ENCODE measurements around the gene BPIFB4. TPM values are rescaled to one million over a fixed set of nuclear protein-coding genes. Genes with fewer than 3 reads are reported as not detected.

The BPIFB4 gene
- total and polyA plus RNA-seq, 4 donors: 0.25 TPM; not detected in 3

- 76 to 83% methylated on average over 3 of the region's 3 CpGs for WGBS, 2 donors
- DNase-seq (no peak), ATAC-seq (ENCODE audit: insufficient read depth, low FRiP score) (no peak)
Observed at GRCh38 chr20:33091147-33091546, 11.7 kb downstream of the BPIFB4 start.

GRCh38 chr20:33091693-33092092, 12.2 kb downstream of the BPIFB4 start:
- H3K36me3 ChIP-seq (ENCODE audit: control insufficient read depth in 4 of 4, insufficient read depth in 4 of 4, low read length in 4 of 4): no peaks in the 10 kb centered on the region
- H3K4me1 ChIP-seq (ENCODE audit: control insufficient read depth in 5 of 5, insufficient read depth in 5 of 5, low read length in 5 of 5): no peaks in the 10 kb centered on the region
- WGBS, 2 donors: 79 to 92% methylated on average over 3 of the region's 3 CpGs
- no peaks in the 10 kb centered on the region for H3K9me3 ChIP-seq (ENCODE audit: control insufficient read depth in 4 of 4, insufficient read depth in 3 of 4, low read length in 3 of 4)
- H3K4me3 ChIP-seq: no peak overlapping the region
- no peak overlapping the region for H3K9ac ChIP-seq (ENCODE audit: insufficient read depth in 1 of 2, low read length in 2 of 2)
- ATAC-seq (ENCODE audit: insufficient read depth, low FRiP score) (no peak), DNase-seq (no peak)
- TF ChIP-seq CTCF (IDR thresholded peaks at IDR 0.05; ENCODE audit: control extremely low read depth, extremely low read depth): no peak
- no peaks in the 10 kb centered on the region for H3K27me3 ChIP-seq (ENCODE audit: control insufficient read depth in 3 of 3, insufficient read depth in 3 of 3, low read length in 2 of 3)
- no peak overlapping the region for H3K27ac ChIP-seq (ENCODE audit: low read depth in 1 of 2, low read length in 1 of 2)

More at GRCh38 chr20:33091147-33091546, 11.7 kb downstream of the BPIFB4 start:
- Histone ChIP-seq H3K36me3 (ENCODE audit: control insufficient read depth in 4 of 4, insufficient read depth in 4 of 4, low read length in 4 of 4) (no peaks in the 10 kb centered on the region), H3K4me3 (no peak overlapping the region), H3K9ac (ENCODE audit: insufficient read depth in 1 of 2, low read length in 2 of 2) (no peak overlapping the region), H3K4me1 (ENCODE audit: control insufficient read depth in 5 of 5, insufficient read depth in 5 of 5, low read length in 5 of 5) (no peaks in the 10 kb centered on the region), H3K27me3 (ENCODE audit: control insufficient read depth in 3 of 3, insufficient read depth in 3 of 3, low read length in 2 of 3) (no peaks in the 10 kb centered on the region), H3K27ac (ENCODE audit: low read depth in 1 of 2, low read length in 1 of 2) (no peak overlapping the region), H3K9me3 (ENCODE audit: control insufficient read depth in 4 of 4, insufficient read depth in 3 of 4, low read length in 3 of 4) (no peaks in the 10 kb centered on the region)
- no peak for TF ChIP-seq CTCF (IDR thresholded peaks at IDR 0.05; ENCODE audit: control extremely low read depth, extremely low read depth)

- ATAC-seq (ENCODE audit: insufficient read depth, low FRiP score): no peak
- no peaks in the 10 kb centered on the region for H3K4me1 ChIP-seq (ENCODE audit: control insufficient read depth in 5 of 5, insufficient read depth in 5 of 5, low read length in 5 of 5)
- H3K9me3 ChIP-seq (ENCODE audit: control insufficient read depth in 4 of 4, insufficient read depth in 3 of 4, low read length in 3 of 4): no peaks in the 10 kb centered on the region
- H3K9ac ChIP-seq (ENCODE audit: insufficient read depth in 1 of 2, low read length in 2 of 2): no peak overlapping the region
- H3K36me3 ChIP-seq (ENCODE audit: control insufficient read depth in 4 of 4, insufficient read depth in 4 of 4, low read length in 4 of 4): no peaks in the 10 kb centered on the region
- WGBS, 2 donors: 85 to 88% methylated on average over 3 of the region's 3 CpGs
- H3K4me3 ChIP-seq: no peak overlapping the region
- DNase-seq: no peak
- H3K27me3 ChIP-seq (ENCODE audit: control insufficient read depth in 3 of 3, insufficient read depth in 3 of 3, low read length in 2 of 3): no peaks in the 10 kb centered on the region
- no peak overlapping the region for H3K27ac ChIP-seq (ENCODE audit: low read depth in 1 of 2, low read length in 1 of 2)
- no peak for TF ChIP-seq CTCF (IDR thresholded peaks at IDR 0.05; ENCODE audit: control extremely low read depth, extremely low read depth)
Observed at GRCh38 chr20:33092361-33092760, 12.9 kb downstream of the BPIFB4 start.

GRCh38 chr20:33093074-33093473, 13.6 kb downstream of the BPIFB4 start:
- H3K27me3 ChIP-seq (ENCODE audit: control insufficient read depth in 3 of 3, insufficient read depth in 3 of 3, low read length in 2 of 3): no peaks in the 10 kb centered on the region
- H3K9me3 ChIP-seq (ENCODE audit: control insufficient read depth in 4 of 4, insufficient read depth in 3 of 4, low read length in 3 of 4): no peaks in the 10 kb centered on the region
- DNase-seq (no peak), ATAC-seq (ENCODE audit: insufficient read depth, low FRiP score) (no peak)
- H3K4me1 ChIP-seq (ENCODE audit: control insufficient read depth in 5 of 5, insufficient read depth in 5 of 5, low read length in 5 of 5): no peaks in the 10 kb centered on the region
- H3K4me3 ChIP-seq: no peak overlapping the region
- no peak overlapping the region for H3K9ac ChIP-seq (ENCODE audit: insufficient read depth in 1 of 2, low read length in 2 of 2)
- WGBS, 2 donors: 82 to 97% methylated on average over 1 of the region's 1 CpG
- no peak overlapping the region for H3K27ac ChIP-seq (ENCODE audit: low read depth in 1 of 2, low read length in 1 of 2)
- TF ChIP-seq CTCF (IDR thresholded peaks at IDR 0.05; ENCODE audit: control extremely low read depth, extremely low read depth): no peak
- no peaks in the 10 kb centered on the region for H3K36me3 ChIP-seq (ENCODE audit: control insufficient read depth in 4 of 4, insufficient read depth in 4 of 4, low read length in 4 of 4)
